Endometrium (tissue), 2 donors: ENCODE measurements around the gene SLC22A31.

Experiments
- FAIRE-seq: peaks from 2 replicates; lab custom pipeline; 2012; peaks lifted over from hg19 to GRCh38; lab: Jason Lieb, UNC
- donor health status: control.
- donor health status: control.

Gene SLC22A31

DNA sequence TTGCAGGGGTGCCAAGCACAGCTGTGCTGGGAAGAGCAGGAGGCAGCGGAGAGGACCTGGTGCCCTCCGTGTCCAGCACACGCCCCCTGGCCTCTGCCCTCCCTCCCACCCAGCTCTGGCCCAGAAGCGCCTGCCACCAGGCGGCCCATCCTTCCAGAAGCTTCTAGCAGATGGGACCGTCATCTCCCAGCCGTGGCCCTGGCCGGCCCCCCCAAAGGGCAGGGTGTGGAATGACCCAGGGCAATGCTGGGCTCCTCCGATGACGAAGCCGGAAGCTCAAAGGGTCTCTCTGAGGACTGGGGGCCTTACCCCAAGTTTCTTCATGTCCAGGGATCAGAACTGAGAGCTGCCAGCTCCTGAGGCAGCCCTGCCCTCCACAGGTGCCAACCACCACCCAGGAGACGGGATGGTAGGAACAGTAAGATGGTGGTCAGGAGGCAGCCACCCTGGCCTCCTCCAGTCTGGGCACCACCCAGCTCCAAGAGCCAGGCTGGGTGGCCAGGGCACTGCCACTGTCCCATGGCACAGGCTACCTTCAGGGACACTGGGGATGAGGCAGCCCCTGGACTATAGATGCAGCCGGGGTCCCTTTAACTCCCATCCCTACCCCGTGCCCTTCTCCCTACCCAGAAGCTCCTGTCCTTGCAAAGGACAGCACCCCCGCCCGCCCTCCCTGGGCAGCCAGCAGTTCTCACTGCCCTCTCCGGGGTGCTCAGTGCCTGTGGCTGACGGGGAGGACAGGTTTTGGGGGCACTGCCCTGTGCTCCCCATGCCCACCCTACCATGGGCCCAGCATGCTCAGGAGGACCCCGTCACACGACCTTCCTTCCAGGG is 35.3 kb downstream of the SLC22A31 start:
- FAIRE-seq: no peak

DNA sequence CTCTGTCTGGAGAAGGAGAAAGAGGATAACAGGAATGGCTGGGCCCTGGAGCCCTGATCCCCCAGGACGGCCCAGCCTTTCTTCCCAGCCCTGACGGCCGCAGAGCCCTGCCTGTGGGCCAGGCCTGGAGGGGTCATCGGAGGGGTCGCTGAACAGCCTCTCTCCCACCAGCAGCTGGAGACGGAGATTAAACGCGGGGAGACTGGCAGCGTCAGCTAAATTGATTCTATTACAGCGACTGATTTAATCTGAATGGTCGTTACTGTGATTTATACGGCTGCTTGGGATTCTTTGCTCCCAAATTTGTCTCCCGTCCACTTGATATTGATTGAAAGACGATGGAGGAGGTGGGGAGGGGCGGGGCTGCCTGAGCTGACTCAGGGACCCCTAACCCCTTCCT is 35.9 kb downstream of the SLC22A31 start:
- FAIRE-seq: no peak

DNA sequence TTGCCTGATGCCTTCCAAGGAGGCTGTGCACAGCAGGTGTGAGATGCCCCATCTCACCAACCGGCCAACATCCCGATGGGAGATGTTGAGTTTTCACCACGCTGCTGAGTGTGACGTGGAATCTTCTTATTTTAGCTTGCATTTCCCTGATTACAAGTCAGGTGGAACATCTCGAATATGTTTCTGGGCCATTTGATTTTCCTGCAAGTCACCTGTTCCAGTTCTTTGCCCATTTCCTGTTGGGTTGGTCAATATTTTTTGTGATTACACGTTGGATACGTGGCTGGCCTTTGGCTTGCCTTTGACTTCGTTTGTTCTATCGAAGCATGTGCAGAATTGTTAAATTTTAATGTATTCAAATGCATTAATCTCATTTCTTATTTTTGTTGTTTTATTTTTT is 37.0 kb downstream of the SLC22A31 start:
- FAIRE-seq: no peak

DNA sequence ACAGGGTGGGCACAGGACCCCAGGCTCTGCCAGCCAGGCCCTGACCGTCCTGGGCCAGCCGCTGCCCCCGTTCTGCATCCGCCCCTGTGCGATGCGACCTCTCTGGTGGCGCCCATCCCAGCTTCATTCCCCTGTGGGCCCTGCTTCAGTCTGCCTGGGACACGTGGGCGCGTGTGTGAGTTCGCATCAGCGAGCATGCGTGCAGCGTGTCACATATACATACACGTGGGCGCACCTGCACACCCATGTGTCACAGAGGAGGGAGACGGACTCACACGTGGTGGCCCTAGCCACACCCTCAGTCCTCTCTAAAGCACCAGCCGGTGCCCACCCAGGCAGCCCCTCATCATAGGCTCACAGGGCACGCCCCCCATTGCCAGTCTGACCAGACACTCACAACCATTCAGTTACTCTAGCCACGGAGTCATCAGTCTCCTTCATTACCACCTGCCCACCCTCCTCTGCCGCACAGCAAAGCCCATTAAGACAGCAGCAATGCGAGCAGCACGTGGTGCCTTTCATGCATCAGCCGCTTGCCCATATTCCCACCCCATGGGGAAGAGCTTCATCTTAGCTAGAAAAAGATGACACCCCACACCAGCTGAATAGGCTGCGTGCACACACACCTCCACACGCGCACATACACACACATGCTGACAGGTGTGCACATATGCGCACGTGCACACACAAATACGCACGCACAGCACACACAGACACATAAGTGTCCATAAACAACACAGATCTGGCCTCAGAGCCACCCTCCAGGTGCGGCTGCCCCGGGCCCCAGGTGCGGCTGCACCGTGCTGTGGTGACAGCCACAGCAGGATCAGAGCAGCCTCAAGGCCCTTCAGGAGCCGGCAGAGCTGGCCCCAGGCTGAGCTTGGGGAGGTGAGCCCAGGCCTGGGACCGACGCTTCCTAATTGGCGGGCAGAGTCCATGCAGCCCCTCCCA is 38.3 kb downstream of the SLC22A31 start:
- no peak for FAIRE-seq

DNA sequence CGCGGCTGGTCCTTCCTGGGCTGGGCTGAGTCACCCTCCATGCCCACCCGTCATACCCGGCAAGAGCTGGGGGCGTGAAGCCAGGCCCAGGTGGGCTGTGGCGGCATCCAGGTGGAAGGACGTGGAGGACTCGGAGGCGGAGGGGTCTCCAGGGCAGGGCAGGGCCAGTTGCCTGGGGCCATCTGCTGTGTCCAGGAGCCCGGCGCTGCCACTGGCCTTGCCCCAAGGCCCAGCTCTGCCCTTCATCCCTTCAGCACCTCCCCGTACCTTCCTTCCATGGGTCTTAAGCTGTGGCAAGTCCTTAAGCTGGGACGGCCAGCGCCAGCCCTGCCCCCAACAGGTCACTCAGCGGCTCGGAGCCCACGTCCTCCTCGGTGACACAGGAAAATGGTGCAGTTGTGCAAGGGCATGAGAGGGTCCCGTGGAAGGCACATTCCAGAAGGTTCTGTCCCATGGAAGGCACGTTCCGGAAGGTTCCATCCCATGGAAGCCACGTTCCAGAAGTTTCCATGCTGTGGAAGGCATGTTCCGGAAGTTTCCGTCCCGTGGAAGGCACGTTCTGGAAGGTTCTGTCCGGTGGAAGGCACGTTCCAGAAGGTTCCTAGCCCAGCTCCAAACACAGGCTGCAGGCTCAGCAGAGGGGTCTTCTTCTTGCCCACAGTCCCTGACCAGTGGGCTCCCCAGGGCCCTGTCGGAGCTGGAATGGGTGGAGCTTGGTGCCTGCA is 39.2 kb downstream of the SLC22A31 start:
- FAIRE-seq: no peak

DNA sequence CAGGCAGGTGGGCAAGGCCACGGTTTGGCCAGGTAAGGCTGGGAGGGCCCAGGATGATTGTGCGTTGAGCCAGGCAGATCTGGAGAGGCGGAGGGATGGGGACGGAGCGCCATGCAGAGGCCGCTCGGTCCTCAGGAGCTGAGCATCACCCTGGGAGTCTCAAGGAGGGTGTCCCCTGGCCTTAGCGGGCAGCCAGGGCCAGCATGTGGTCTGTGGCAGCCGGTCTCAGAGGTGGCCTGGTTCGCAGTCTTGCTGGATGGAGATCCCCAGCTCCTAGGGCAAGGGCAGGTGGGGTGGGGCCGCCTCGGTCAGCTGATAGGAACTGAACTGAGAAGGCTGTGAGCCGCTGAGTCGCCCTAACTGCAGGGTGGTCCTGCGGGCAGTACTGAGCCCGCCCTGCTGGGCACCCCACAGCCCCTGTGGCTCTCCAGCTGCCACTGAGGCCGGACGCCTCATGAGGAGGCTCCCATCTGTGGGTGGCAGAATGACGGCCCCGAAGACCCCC is 40.4 kb downstream of the SLC22A31 start:
- FAIRE-seq: no peak

DNA sequence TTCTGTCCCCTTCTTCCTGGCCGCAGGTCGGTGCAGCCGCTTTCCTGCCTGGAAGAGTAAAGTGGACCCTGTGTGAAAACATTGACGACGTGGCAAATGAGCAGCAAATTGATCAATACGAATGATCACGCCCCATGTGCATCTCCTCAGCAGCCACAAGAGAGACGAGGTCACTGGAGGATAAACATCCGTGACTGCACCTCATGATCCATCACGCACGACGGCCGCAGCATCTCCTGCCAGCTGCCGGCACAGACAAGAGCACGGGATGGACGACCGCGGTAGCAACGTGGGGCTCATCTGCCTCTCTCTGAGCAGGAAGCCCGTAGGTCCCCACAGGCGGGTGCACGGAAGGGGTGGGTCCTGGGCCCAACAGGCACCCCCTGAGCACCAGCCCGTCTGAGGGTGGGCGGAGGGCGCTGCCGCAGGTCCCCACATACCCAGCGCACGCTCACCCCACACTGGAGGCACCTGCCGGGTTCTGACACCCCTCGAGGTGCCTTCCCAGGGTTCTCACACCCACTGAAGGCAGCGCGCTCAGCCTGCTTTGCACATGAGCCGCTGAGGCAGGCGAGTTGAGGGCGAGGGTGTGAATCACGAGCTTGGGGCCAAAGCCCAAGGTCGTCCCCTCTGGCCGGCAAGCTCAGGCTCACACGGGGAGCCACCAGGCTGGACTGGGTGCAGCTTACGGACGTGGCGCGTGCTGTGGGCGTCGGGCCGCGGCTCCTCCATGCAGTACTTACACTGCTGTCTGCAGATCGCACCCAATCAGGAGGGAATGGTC is 41.1 kb downstream of the SLC22A31 start:
- no peak for FAIRE-seq

DNA sequence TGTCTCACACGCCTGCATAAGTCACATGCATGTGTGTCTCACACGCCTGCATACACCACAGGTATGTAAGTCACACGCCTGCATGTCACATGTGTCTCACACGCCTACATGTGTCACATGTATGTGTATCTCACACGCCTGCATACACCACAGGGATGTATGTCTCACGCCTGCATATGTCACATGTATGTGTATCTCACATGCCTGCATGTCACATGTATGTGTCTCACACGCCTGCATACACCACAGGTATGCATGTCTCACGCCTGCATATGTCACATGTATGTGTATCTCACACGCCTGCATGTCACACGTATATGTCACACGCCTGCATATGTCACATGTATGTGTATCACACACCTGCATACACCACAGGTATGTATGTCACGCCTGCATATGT is 42.6 kb downstream of the SLC22A31 start:
- FAIRE-seq: no peak

DNA sequence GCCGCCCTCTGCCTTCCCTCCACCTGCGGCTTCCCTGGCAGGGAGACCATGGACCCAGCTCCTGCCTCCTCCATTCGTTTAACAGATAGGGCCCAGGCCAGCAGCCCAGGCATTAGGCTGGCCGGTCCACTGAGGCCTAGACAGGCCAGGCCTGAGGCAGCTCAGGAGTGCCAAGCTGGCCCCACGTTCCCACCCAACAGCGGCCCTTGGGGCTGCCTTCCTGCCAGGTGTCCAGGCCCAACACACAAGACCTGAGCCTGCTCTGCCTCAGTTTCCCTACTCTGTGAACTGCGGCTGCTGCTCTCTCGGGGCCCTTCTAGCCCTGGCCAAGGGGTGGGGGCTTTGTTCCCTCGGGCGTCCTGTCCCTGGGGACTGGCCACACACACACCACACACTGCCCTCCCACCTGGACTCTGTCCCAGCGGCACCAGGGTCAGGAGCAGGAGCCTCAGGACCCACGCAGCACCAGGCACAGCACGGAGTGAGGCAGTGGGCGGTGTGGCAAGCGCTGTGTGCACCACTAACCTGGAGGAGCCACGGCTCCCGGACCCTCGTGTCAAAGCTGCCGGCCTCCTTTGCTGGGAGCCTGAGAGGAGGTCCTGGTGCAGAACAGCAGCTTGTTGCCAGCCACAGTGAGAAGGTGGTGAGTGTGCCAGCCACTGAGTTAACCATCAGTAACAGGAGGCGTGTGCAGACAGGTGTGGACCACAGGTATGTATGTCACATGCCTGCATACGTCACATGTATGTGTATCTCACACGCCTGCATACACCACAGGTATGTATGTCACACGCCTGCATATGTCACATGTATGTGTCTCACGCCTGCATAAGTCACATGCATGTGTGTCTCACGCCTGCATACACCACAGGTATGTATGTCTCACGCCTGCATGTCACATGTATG is 43.3 kb downstream of the SLC22A31 start:
- no peak for FAIRE-seq

DNA sequence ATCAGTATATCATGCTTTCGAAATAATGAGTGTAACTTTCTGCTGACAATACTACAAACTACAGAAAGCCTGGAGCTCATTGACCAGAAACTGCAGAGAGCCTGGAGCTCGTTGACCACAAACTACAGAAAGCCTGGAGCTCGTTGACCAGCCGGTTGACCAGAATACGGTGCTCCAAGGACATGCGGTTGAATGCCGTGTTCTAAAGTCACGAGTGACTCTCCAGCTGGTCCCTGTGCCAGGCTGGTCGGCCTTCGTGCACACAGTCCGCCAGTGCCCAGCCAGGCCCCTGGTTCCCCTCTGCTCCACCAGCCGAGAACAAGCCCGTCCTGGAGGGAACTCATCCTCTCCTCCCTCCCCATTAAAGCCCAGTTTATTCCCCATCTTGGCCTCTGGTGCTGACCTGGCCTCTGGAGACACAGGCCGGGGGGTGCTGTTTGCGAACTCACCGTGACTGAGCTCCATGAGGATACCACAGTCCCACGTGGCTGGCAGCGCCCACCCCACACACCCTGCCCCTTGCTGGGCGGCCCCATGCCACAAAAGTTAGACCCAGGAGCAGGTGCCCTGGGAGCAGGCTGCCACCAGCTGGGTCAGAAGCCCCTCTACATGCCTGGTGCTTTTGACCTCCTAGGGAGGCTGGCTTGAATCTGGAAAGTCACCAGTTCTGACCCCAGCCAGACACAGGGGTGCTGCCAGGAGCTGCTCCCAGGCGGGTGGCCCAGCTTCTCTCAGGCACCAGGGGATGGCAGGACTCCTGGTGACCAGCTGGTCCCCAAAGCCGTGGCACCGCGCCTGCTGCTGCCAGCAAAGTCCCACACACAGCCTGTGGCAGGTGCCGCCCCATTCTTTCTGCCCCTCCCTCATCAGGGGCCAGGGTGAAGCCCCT is 44.2 kb downstream of the SLC22A31 start:
- FAIRE-seq: no peak

DNA sequence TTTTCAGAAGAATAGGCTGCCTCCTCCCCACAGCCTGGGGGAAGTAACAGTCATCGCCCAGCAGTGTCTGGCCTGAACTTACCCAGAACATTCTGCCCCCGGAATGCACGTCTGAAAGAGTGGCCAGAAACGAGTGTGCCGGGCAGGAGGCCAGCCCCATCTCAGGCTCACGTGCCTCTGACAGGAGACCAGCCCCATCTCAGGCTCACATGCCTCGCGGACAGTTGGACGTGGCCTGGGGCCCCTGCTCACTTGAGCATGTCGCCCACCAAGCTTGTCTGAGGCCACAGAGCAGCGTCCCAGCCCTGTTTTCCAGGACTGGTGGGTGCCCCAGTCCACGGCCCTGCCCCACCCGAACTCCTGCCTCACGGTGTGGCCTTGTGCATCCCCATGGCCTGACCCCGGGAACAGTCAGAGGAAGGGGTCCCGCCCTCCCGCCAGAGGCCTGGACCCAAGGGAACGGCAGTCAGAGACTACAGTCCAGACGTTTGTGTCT is 45.1 kb downstream of the SLC22A31 start:
- no peak for FAIRE-seq

DNA sequence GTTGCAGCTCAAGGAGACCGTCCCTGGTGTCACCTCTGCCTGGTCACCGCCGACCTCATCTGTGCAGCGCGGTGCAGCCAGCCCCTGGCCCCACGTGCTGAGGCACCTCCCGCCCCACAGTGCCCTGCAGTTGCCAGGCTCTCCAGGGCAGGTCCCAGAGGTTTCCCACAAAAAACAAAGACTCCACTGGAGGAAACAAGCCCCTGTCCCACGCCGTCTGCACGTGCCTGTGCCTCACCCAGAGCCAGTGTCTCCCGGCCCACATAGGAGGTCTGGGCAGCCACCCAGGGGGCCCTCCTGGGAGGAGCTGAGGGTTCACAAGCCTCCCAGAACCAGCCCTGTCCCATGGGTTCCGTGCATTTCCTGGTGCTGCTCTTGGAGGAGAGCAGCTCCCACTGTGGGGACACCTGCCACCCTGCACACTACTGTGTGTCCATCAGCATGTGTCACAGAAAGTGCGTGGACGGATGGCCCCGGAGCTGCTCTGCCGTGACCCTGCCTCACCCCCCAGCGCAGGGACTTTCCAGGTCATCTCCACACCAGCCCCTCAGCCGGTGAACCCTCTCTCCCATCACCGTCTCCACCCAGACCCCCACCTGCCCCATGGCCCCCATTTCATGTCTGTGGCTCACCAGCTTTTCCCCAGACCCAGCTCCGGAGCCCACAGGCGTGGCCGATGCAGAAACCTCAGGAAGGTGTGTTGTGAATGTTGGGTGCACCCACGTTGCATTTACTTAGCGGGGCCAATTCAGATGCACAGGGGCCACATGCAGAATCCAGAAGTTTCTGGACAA is 45.8 kb downstream of the SLC22A31 start:
- no peak for FAIRE-seq

DNA sequence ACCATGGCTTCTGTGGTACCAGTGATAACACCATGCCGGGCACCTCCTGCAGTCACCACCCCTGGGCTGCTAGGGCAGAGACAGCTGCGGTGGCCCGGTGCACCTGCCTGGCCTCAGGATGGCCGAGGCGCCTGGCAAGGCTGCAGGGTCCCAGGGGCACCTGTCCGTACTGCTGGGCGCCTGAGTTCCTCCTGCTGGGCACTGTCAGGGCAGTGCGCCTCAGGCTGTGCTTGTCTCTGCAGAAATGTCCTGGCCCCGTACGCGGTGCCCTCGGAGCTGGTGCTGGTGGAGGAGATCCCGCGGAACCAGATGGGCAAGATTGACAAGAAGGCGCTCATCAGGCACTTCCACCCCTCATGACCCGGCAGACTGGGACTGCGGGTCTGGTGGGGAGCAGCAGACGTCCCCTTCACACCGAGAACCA is 46.5 kb downstream of the SLC22A31 start:
- no peak for FAIRE-seq

DNA sequence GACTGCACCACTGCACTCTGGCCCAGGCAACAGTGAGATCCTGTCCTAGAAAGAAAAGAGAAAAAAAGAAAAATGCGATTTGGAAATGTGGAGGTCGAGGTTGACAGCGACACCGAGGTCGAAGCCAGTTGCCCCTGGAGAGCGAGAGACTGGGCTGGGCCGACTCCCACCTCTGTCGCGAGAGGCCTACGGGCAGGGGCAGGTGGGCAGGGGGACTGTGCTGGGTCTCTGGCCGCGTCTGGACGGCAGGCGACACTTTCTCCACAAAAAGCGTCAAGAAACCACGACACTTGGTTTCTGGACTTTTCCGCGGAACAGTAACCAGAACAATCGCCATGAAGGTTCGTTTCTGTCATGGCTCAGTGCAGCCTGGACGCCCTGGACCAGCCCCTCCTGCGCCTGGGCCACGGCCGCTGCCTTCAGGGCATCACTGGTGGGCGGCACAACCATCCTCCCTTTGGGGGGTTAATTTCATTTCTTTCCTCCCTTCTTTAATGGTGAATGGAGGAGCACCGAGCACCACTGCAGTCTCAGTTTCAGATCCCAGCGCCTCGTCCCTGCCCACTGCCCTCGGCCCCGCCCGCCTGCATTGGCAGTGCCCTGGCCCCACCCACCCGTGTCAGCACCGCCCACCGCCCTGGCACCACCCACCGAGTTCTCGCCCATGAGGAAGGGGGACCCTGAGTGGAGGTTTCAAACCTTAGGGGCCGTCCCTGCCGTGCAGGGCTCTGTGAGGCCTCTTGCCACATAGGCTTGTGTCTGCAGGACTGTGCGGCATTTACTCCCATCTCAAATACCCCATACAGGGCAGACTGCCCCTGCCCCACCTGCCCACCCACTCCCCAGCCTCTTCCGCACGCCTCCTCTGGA is 47.3 kb downstream of the SLC22A31 start:
- FAIRE-seq: no peak

DNA sequence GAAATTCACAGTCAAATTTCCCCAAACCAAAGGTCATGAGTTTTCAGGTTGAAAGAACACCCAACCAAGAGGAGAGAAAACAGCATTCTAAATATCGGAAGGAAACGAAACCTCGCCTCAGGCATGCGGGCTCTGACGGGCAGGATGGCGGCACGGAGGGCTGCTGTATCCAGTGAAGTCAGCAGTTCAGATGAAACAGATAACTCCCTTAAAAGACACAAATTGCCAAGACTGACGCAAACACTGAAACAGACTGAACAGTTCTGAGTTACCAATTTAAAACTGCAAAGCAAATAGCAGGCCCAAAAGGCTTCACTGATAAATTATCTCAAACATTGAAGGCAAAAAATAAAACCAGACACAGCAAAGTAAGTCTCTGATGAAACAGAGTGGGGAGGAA is 49.4 kb downstream of the SLC22A31 start:
- FAIRE-seq: no peak

DNA sequence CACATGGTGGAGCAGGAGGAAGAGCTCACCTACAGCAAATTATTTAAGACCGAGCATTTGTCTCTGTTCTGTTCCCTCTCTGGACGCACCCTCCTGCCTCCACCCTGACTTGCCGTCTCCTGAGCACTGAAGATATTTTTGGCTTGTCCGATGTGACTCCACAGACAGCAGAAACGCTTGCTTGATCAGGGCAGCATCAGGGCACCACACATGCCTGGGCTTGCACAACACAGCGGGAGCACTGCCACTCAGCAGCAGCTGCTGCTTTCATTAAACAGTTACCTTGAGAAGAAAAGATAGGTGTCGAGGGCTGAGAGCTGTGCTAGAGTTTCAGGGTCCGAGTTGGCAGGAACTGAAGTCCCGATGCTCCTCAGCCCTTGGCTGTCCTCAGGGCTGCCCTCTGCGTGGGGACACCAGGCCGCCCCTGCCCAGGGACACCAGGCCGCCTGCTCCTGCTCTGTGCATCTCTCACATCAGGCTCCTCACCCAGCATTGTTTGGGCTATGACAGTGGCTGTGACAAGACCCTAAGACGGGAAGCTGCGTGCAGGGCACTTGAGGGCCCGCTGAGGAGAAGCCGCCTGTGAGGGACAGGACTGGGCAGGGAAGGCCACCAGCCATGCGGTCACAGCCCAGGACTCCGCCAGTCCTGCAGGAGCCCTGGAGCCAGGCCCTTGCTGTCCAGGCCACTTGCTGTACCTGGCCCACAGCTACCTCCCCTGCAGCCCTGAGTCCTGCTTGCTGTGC is 50.1 kb downstream of the SLC22A31 start:
- FAIRE-seq: no peak

DNA sequence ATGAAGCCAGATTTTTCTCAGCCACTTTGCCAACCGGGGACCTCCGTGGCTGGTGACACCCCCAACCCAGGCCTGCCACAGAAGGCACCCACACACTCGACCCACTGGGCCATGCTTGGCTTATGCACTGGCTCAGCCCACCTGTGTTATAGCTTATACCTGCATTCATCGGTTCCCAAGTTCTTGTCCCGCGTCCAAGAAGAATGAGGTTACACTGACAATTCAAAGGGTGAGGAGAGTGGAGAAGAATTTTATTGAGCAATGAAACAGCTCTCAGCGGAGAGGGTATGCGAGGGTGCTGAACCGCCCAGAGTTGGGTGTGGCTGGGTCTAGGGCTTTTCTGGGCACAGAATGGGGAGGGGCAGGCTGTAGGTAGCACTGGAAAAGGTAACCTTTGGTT is 51.0 kb downstream of the SLC22A31 start:
- no peak for FAIRE-seq
